SH-SY5Y (cell line): Measurements from ENCODE around the gene SLC7A14.

Source experiments
- GATA2 ChIP-seq: IDR thresholded peaks from 2 replicates; pipeline ENCODE4 v1.6.1; 2011; ENCODE audit warnings: mild to moderate bottlenecking, low read depth, low read length
- GATA3 ChIP-seq: IDR thresholded peaks from 2 replicates; pipeline ENCODE4 v1.6.1; 2011; ENCODE audit warnings: low read depth, mild to moderate bottlenecking, low read length, moderate library complexity

- TF ChIP-seq GATA3 = no peak
- TF ChIP-seq GATA2 = no peak
These were observed 48.9 kb upstream of the SLC7A14 start for GRCh38 chr3:170634663-170635384.
